Natural killer cell treated with Interleukin-12 subunit alpha and Interleukin-12 subunit beta and Interleukin-15 and Interleukin-18, amount 100 ng/mL, for 72 hours (primary cell): ENCODE data around the gene UTS2. TPM values are rescaled to one million over a fixed set of nuclear protein-coding genes. Genes with fewer than 3 reads are reported as not detected.

ENCODE experiments used
- ATAC-seq, 2 donors: fragments of 150-1000 bp; cut with Tn5 transposase in 1 of 2; sonication (Bioruptor Pico), chemical (Tn5 transposase) in 1 of 2; 2 replicates each; pipeline ENCODE4 v1.10.0; 2021
- DNase-seq: peaks from one replicate; pipeline ENCODE4 v3.0.0; 2022; ENCODE audit warnings: low spot score
- H3K27ac Mint-ChIP-seq, 2 donors: 1 replicate in 1 of 2; 2 replicates in 1 of 2; pipeline ENCODE4 v1.8.0; 2022; ENCODE audit warnings: mixed read lengths in 2 of 2, mild to moderate bottlenecking in 1 of 2, moderate library complexity in 1 of 2
- H3K27me3 Mint-ChIP-seq, 2 donors: 1 replicate in 1 of 2; 2 replicates in 1 of 2; pipeline ENCODE4 v1.8.0; 2022; ENCODE audit warnings: mixed read lengths in 2 of 2
- H3K36me3 Mint-ChIP-seq: one replicate; pipeline ENCODE4 v1.8.0; 2022; ENCODE audit warnings: mixed read lengths
- H3K4me1 Mint-ChIP-seq, 2 donors: 1 replicate in 1 of 2; 2 replicates in 1 of 2; pipeline ENCODE4 v1.8.0; 2022; ENCODE audit warnings: low read depth in 2 of 2, mixed read lengths in 2 of 2, mild to moderate bottlenecking in 1 of 2
- H3K4me3 Mint-ChIP-seq: one replicate; pipeline ENCODE4 v1.8.0; 2022; ENCODE audit warnings: mixed read lengths
- H3K9me3 Mint-ChIP-seq: 2 replicates; pipeline ENCODE4 v1.8.0; 2022; ENCODE audit warnings: mixed read lengths
- total RNA-seq, 2 donors: library from RNA; stranded (reverse); gene quantifications; one replicate each; pipeline ENCODE4 v1.2.3, GENCODE V29; 2022

UTS2 gene
- total RNA-seq = under 1 TPM; 0.70 to 0.78 TPM

GRCh38 chr1:7852804-7853683, at the start of gene UTS2:
Gene UTS2 (minus strand): TSS chr1:7853065. CDS start chr1:7853003, 62 bp downstream.
- no peaks in the 10 kb centered on the region for H3K27me3 Mint-ChIP-seq
- ATAC-seq (no peak), DNase-seq (no peak)
- H3K27ac Mint-ChIP-seq = peak within 1 kb of the TSS in 1 of 2 donors; percentile 47
- no peaks in the 10 kb centered on the region for H3K36me3 Mint-ChIP-seq
- H3K4me1 Mint-ChIP-seq = peaks cover 4 to 9% of the 10 kb centered on the region in 2 donors
- no peak within 1 kb of the TSS for H3K4me3 Mint-ChIP-seq
- H3K9me3 Mint-ChIP-seq = no peaks in the 10 kb centered on the region

- DNase-seq (peak; percentile 65), ATAC-seq (peak; percentile 62 to 66)
- H3K4me1 Mint-ChIP-seq = peaks cover 34 to 51% of the 10 kb centered on the region in 2 donors
- no peaks in the 10 kb centered on the region for H3K36me3 Mint-ChIP-seq
- H3K4me3 Mint-ChIP-seq = peak overlapping the region; percentile 56
- no peaks in the 10 kb centered on the region for H3K9me3 Mint-ChIP-seq
- H3K27ac Mint-ChIP-seq = peak overlapping the region; percentile 89 to 90
- H3K27me3 Mint-ChIP-seq = no peaks in the 10 kb centered on the region
These were observed 46.9 kb upstream of the UTS2 start for GRCh38 chr1:7899741-7900140.

GRCh38 chr1:7898962-7899361, 46.1 kb upstream of the UTS2 start:
- no peak for DNase-seq
- no peaks in the 10 kb centered on the region for H3K27me3 Mint-ChIP-seq
- ATAC-seq = peak; percentile 60 to 79
- peak overlapping the region; percentile 51 for H3K4me3 Mint-ChIP-seq
- peak overlapping the region; percentile 89 to 90 for H3K27ac Mint-ChIP-seq
- H3K4me1 Mint-ChIP-seq = peaks cover 34 to 51% of the 10 kb centered on the region in 2 donors
- H3K9me3 Mint-ChIP-seq = no peaks in the 10 kb centered on the region
- no peaks in the 10 kb centered on the region for H3K36me3 Mint-ChIP-seq

GRCh38 chr1:7896994-7897393, 44.1 kb upstream of the UTS2 start:
- Mint-ChIP-seq H3K27ac (peak overlapping the region in 1 of 2 donors; percentile 27), H3K4me1 (peaks cover 25 to 44% of the 10 kb centered on the region in 2 donors), H3K27me3 (no peaks in the 10 kb centered on the region), H3K4me3 (no peak overlapping the region), H3K9me3 (no peaks in the 10 kb centered on the region), H3K36me3 (no peaks in the 10 kb centered on the region)
- no peak for ATAC-seq
- DNase-seq = no peak

GRCh38 chr1:7893529-7894180, 40.8 kb upstream of the UTS2 start:
- Mint-ChIP-seq H3K27ac (no peak overlapping the region), H3K9me3 (peaks cover 3% of the 10 kb centered on the region), H3K36me3 (no peaks in the 10 kb centered on the region), H3K4me3 (no peak overlapping the region), H3K27me3 (peaks cover 0 to 3% of the 10 kb centered on the region in 2 donors), H3K4me1 (peaks cover 6 to 13% of the 10 kb centered on the region in 2 donors)
- DNase-seq (no peak), ATAC-seq (no peak)

- Mint-ChIP-seq H3K27me3 (peaks cover 0 to 5% of the 10 kb centered on the region in 2 donors), H3K9me3 (peaks cover 3% of the 10 kb centered on the region), H3K4me1 (peaks cover 0 to 4% of the 10 kb centered on the region in 2 donors), H3K4me3 (no peak overlapping the region), H3K36me3 (no peaks in the 10 kb centered on the region), H3K27ac (no peak overlapping the region)
- DNase-seq (no peak), ATAC-seq (no peak)
These were observed 38.9 kb upstream of the UTS2 start for GRCh38 chr1:7891804-7892203.

GRCh38 chr1:7890853-7891252, 38.0 kb upstream of the UTS2 start:
- Mint-ChIP-seq H3K4me3 (no peak overlapping the region), H3K27ac (peak overlapping the region in 1 of 2 donors; percentile 27), H3K27me3 (peaks cover 0 to 5% of the 10 kb centered on the region in 2 donors), H3K9me3 (peaks cover 3% of the 10 kb centered on the region), H3K36me3 (no peaks in the 10 kb centered on the region), H3K4me1 (peaks cover 0 to 4% of the 10 kb centered on the region in 2 donors)
- ATAC-seq (no peak), DNase-seq (no peak)

GRCh38 chr1:7888248-7889081, 35.6 kb upstream of the UTS2 start:
- H3K4me1 Mint-ChIP-seq = peaks cover 8% of the 10 kb centered on the region in 2 donors
- no peak overlapping the region for H3K4me3 Mint-ChIP-seq
- no peak for ATAC-seq
- H3K9me3 Mint-ChIP-seq = peaks cover 9% of the 10 kb centered on the region
- no peak overlapping the region for H3K27ac Mint-ChIP-seq
- no peaks in the 10 kb centered on the region for H3K36me3 Mint-ChIP-seq
- peaks cover 5 to 6% of the 10 kb centered on the region in 2 donors for H3K27me3 Mint-ChIP-seq
- no peak for DNase-seq

GRCh38 chr1:7886405-7886745, 33.5 kb upstream of the UTS2 start:
- Mint-ChIP-seq H3K27ac (no peak overlapping the region), H3K9me3 (peaks cover 9% of the 10 kb centered on the region), H3K4me1 (peaks cover 8% of the 10 kb centered on the region in 2 donors), H3K27me3 (peaks cover 5 to 6% of the 10 kb centered on the region in 2 donors), H3K36me3 (no peaks in the 10 kb centered on the region), H3K4me3 (no peak overlapping the region)
- DNase-seq (no peak), ATAC-seq (no peak)

- ATAC-seq = peak in 1 of 2 donors; percentile 65
- H3K4me3 Mint-ChIP-seq = no peak overlapping the region
- no peak overlapping the region for H3K27ac Mint-ChIP-seq
- H3K4me1 Mint-ChIP-seq = peaks cover 8% of the 10 kb centered on the region in 2 donors
- H3K27me3 Mint-ChIP-seq = peaks cover 5 to 6% of the 10 kb centered on the region in 2 donors
- H3K9me3 Mint-ChIP-seq = peaks cover 6% of the 10 kb centered on the region
- no peak for DNase-seq
- no peaks in the 10 kb centered on the region for H3K36me3 Mint-ChIP-seq
These were observed 32.9 kb upstream of the UTS2 start for GRCh38 chr1:7885513-7886404.

GRCh38 chr1:7884757-7885156, 31.9 kb upstream of the UTS2 start:
- no peak for ATAC-seq
- H3K27ac Mint-ChIP-seq = no peak overlapping the region
- peaks cover 2 to 6% of the 10 kb centered on the region in 2 donors for H3K27me3 Mint-ChIP-seq

GRCh38 chr1:7879228-7879627, 26.4 kb upstream of the UTS2 start:
- Mint-ChIP-seq H3K27me3 (no peaks in the 10 kb centered on the region), H3K27ac (no peak overlapping the region), H3K4me1 (peaks cover 8 to 10% of the 10 kb centered on the region in 2 donors), H3K9me3 (peaks cover 6% of the 10 kb centered on the region), H3K36me3 (peaks cover 11% of the 10 kb centered on the region), H3K4me3 (no peak overlapping the region)
- DNase-seq (no peak), ATAC-seq (no peak)

More at GRCh38 chr1:7884757-7885156, 31.9 kb upstream of the UTS2 start:
- Mint-ChIP-seq H3K4me1 (peaks cover 4 to 8% of the 10 kb centered on the region in 2 donors), H3K9me3 (peaks cover 6% of the 10 kb centered on the region), H3K4me3 (no peak overlapping the region), H3K36me3 (no peaks in the 10 kb centered on the region)
- no peak for DNase-seq

GRCh38 chr1:7878027-7878426, 25.2 kb upstream of the UTS2 start:
- Mint-ChIP-seq H3K27ac (no peak overlapping the region), H3K4me3 (no peak overlapping the region), H3K4me1 (peaks cover 8 to 13% of the 10 kb centered on the region in 2 donors), H3K27me3 (no peaks in the 10 kb centered on the region), H3K9me3 (peaks cover 6% of the 10 kb centered on the region), H3K36me3 (peaks cover 11% of the 10 kb centered on the region)
- DNase-seq = no peak
- ATAC-seq = no peak
